Mesenchymal stem cell (in vitro differentiated cells and primary cell): Measurements from ENCODE around the gene CPM.

Experiments
- DNase-seq: peaks from one replicate; pipeline ENCODE4 v3.0.0-alpha.2; 2013
- H2AFZ ChIP-seq: one replicate; pipeline ENCODE4 v1.6.1; 2013; ENCODE audit warnings: low read depth, mild to moderate bottlenecking, control low read depth, inconsistent platforms, low read length, moderate library complexity
- H2AK5ac ChIP-seq: 2 replicates; pipeline ENCODE4 v1.6.1; 2013; ENCODE audit warnings: low read length, moderate library complexity, mild to moderate bottlenecking, inconsistent platforms; ENCODE audit not compliant: severe bottlenecking
- H2BK120ac ChIP-seq: one replicate; pipeline ENCODE4 v1.6.1; 2013; ENCODE audit warnings: low read depth, mild to moderate bottlenecking, inconsistent platforms, low read length, moderate library complexity
- H2BK12ac ChIP-seq, 2 experiments: one replicate each; pipeline ENCODE4 v1.6.1; 2013; ENCODE audit warnings: inconsistent platforms in 2 of 2, low read length in 2 of 2, mild to moderate bottlenecking in 2 of 2, moderate library complexity in 2 of 2, control low read depth in 1 of 2
- H2BK15ac ChIP-seq: one replicate; pipeline ENCODE4 v1.6.1; 2013; ENCODE audit warnings: mild to moderate bottlenecking, low read depth, inconsistent platforms; ENCODE audit not compliant: poor library complexity, severe bottlenecking
- H2BK5ac ChIP-seq: 2 replicates; pipeline ENCODE4 v1.6.1; 2013; ENCODE audit warnings: low read depth, mild to moderate bottlenecking, low read length, control low read depth, inconsistent platforms; ENCODE audit not compliant: poor library complexity, severe bottlenecking
- H3K14ac ChIP-seq, 2 experiments: one replicate each; pipeline ENCODE4 v1.6.1; 2013; ENCODE audit warnings: inconsistent platforms in 2 of 2, low read length in 2 of 2, control low read depth in 1 of 2, mild to moderate bottlenecking in 1 of 2, moderate library complexity in 1 of 2
- H3K18ac ChIP-seq, 2 experiments: one replicate each; pipeline ENCODE4 v1.6.1; 2013; ENCODE audit warnings: inconsistent platforms in 2 of 2, low read length in 2 of 2, control low read depth in 1 of 2, low read depth in 1 of 2, mild to moderate bottlenecking in 1 of 2
- H3K23ac ChIP-seq, 2 experiments: one replicate each; pipeline ENCODE4 v1.6.1; 2013; ENCODE audit warnings: inconsistent platforms in 2 of 2, low read length in 2 of 2, mild to moderate bottlenecking in 2 of 2, moderate library complexity in 2 of 2, control low read depth in 1 of 2
- H3K27ac ChIP-seq: 2 replicates; pipeline ENCODE4 v1.5.1; 2013; ENCODE audit warnings: mild to moderate bottlenecking, moderate library complexity, low read length, control low read depth, inconsistent platforms; ENCODE audit not compliant: poor library complexity, severe bottlenecking
- H3K27me3 ChIP-seq, 2 experiments: 2 replicates each; pipeline versions ENCODE4 v1.6.1 to v1.7.0; 2013; ENCODE audit warnings: low read length in 2 of 2, mild to moderate bottlenecking in 2 of 2, moderate library complexity in 2 of 2, control low read depth in 1 of 2, inconsistent platforms in 1 of 2; ENCODE audit not compliant: control insufficient read depth in 1 of 2, insufficient read depth in 1 of 2
- H3K36me3 ChIP-seq, 2 experiments: 2 replicates each; pipeline versions ENCODE4 v1.6.1 to v1.7.0; 2013; ENCODE audit warnings: low read length in 2 of 2, control low read depth in 1 of 2, inconsistent platforms in 1 of 2, low read depth in 1 of 2, mild to moderate bottlenecking in 1 of 2; ENCODE audit not compliant: insufficient read depth in 2 of 2, control insufficient read depth in 1 of 2
- H3K4ac ChIP-seq, 2 experiments: one replicate each; pipeline ENCODE4 v1.6.1; 2013; ENCODE audit warnings: inconsistent platforms in 2 of 2, low read length in 2 of 2, mild to moderate bottlenecking in 2 of 2, moderate library complexity in 2 of 2, control low read depth in 1 of 2, low read depth in 1 of 2
- H3K4me1 ChIP-seq: 2 replicates; pipeline ENCODE4 v1.6.1; 2013; ENCODE audit warnings: low read depth, low read length, control low read depth; ENCODE audit not compliant: control insufficient read depth, insufficient read depth
- H3K4me2 ChIP-seq: 2 replicates; pipeline ENCODE4 v1.6.1; 2013; ENCODE audit warnings: low read length, mild to moderate bottlenecking, inconsistent platforms; ENCODE audit not compliant: poor library complexity, severe bottlenecking
- H3K4me3 ChIP-seq, 2 experiments: 2 replicates each; pipeline versions ENCODE4 v1.5.1 to v1.7.0; 2013; ENCODE audit warnings: low read length in 2 of 2, mild to moderate bottlenecking in 2 of 2, control low read depth in 1 of 2, low read depth in 1 of 2; ENCODE audit not compliant: insufficient read depth in 1 of 2
- H3K79me1 ChIP-seq: replicated peaks from 2 replicates; pipeline ENCODE4 v1.6.1; 2013; ENCODE audit warnings: mild to moderate bottlenecking, control low read depth, low read length, inconsistent platforms; ENCODE audit not compliant: poor library complexity, severe bottlenecking
- H3K9ac ChIP-seq: 2 replicates; pipeline ENCODE4 v1.7.0; 2013; ENCODE audit warnings: mild to moderate bottlenecking, low read length, moderate library complexity
- H3K9me3 ChIP-seq: 2 replicates; pipeline ENCODE4 v1.7.0; 2013; ENCODE audit warnings: mild to moderate bottlenecking, low read length; ENCODE audit not compliant: control insufficient read depth
- H4K8ac ChIP-seq: one replicate; pipeline ENCODE4 v1.6.1; 2013; ENCODE audit warnings: inconsistent platforms, mild to moderate bottlenecking, low read length, moderate library complexity
- H4K91ac ChIP-seq: one replicate; pipeline ENCODE4 v1.6.1; 2013; ENCODE audit warnings: mild to moderate bottlenecking, low read length, inconsistent platforms
- WGBS: methylation state at CpG from one replicate; pipeline ENCODE4 v1.1.7; 2013; ENCODE audit warnings: mixed read lengths; 5-methylcytosine and 5-hydroxymethylcytosine counted together

Gene CPM

GRCh38 chr12:68891141-68891540 is 41.8 kb downstream of the CPM start:
- H3K23ac ChIP-seq: no peak overlapping the region
- no peaks in the 10 kb centered on the region for H3K36me3 ChIP-seq
- no peak overlapping the region for H2AK5ac ChIP-seq
- no peak overlapping the region for H3K14ac ChIP-seq
- no peak overlapping the region for H2BK5ac ChIP-seq
- no peak overlapping the region for H4K91ac ChIP-seq
- no peak overlapping the region for H2BK120ac ChIP-seq
- no peak overlapping the region for H2AFZ ChIP-seq
- H3K27ac ChIP-seq: no peak overlapping the region
- no peak overlapping the region for H3K4me3 ChIP-seq
- 80% methylated on average over 3 of the region's 6 CpGs for whole genome bisulfite sequencing
- H3K9me3 ChIP-seq: no peaks in the 10 kb centered on the region
- H3K4me2 ChIP-seq: no peak overlapping the region
- no peak overlapping the region for H2BK12ac ChIP-seq
- H3K9ac ChIP-seq: no peak overlapping the region
- no peak overlapping the region for H4K8ac ChIP-seq
- H3K18ac ChIP-seq: no peak overlapping the region
- H2BK15ac ChIP-seq: no peak overlapping the region
- H3K4ac ChIP-seq: no peak overlapping the region
- no peak for DNase-seq
- no peaks in the 10 kb centered on the region for H3K4me1 ChIP-seq
- no peaks in the 10 kb centered on the region for H3K79me1 ChIP-seq
- H3K27me3 ChIP-seq: no peaks in the 10 kb centered on the region

- Histone ChIP-seq H3K9me3 (no peaks in the 10 kb centered on the region), H3K4me3 (no peak overlapping the region), H2BK12ac (no peak overlapping the region), H4K91ac (no peak overlapping the region), H2BK15ac (peak overlapping the region; percentile 17), H2AK5ac (peak overlapping the region; percentile 21), H3K27me3 (no peaks in the 10 kb centered on the region), H3K4ac (no peak overlapping the region), H3K14ac (no peak overlapping the region), H3K4me2 (no peak overlapping the region), H2AFZ (no peak overlapping the region), H2BK120ac (no peak overlapping the region), H3K4me1 (no peaks in the 10 kb centered on the region), H3K36me3 (no peaks in the 10 kb centered on the region), H4K8ac (no peak overlapping the region), H3K23ac (no peak overlapping the region), H3K27ac (no peak overlapping the region), H2BK5ac (no peak overlapping the region), H3K9ac (no peak overlapping the region), H3K18ac (no peak overlapping the region), H3K79me1 (no peaks in the 10 kb centered on the region)
- 33% methylated on average over 2 of the region's 4 CpGs for WGBS
- peak; percentile 56 for DNase-seq
These were observed 42.3 kb downstream of the CPM start for GRCh38 chr12:68890701-68891113.

- Histone ChIP-seq H2BK120ac (no peak overlapping the region), H3K27ac (no peak overlapping the region), H3K4me1 (no peaks in the 10 kb centered on the region), H3K23ac (no peak overlapping the region), H3K14ac (no peak overlapping the region), H2AK5ac (no peak overlapping the region), H3K4me2 (no peak overlapping the region), H3K9ac (no peak overlapping the region), H3K79me1 (no peaks in the 10 kb centered on the region), H2AFZ (no peak overlapping the region), H2BK5ac (no peak overlapping the region), H3K4ac (no peak overlapping the region), H3K4me3 (no peak overlapping the region), H4K91ac (no peak overlapping the region), H4K8ac (no peak overlapping the region), H2BK15ac (no peak overlapping the region), H3K36me3 (no peaks in the 10 kb centered on the region), H3K18ac (no peak overlapping the region), H2BK12ac (no peak overlapping the region), H3K9me3 (no peaks in the 10 kb centered on the region), H3K27me3 (no peaks in the 10 kb centered on the region)
- DNase-seq: no peak
These were observed 44.7 kb downstream of the CPM start for GRCh38 chr12:68888243-68888642.

GRCh38 chr12:68887641-68888040 is 45.3 kb downstream of the CPM start:
- H3K23ac ChIP-seq: no peak overlapping the region

More at GRCh38 chr12:68887641-68888040, 45.3 kb downstream of the CPM start:
- Histone ChIP-seq H4K91ac (no peak overlapping the region), H3K14ac (no peak overlapping the region), H2BK15ac (no peak overlapping the region), H3K18ac (no peak overlapping the region), H2BK120ac (no peak overlapping the region), H3K4me1 (no peaks in the 10 kb centered on the region), H3K4ac (no peak overlapping the region), H2AK5ac (no peak overlapping the region), H3K4me2 (no peak overlapping the region), H4K8ac (no peak overlapping the region), H3K27me3 (no peaks in the 10 kb centered on the region), H2BK5ac (no peak overlapping the region), H3K36me3 (no peaks in the 10 kb centered on the region), H3K27ac (no peak overlapping the region), H3K79me1 (no peaks in the 10 kb centered on the region), H3K9me3 (no peaks in the 10 kb centered on the region), H2BK12ac (no peak overlapping the region), H2AFZ (no peak overlapping the region), H3K4me3 (no peak overlapping the region), H3K9ac (no peak overlapping the region)
- no peak for DNase-seq
- 100% methylated on average over 1 of the region's 1 CpG for WGBS
